HepG2 (cell line): Measurements from ENCODE around the gene QRICH2. TPM values are rescaled to one million over a fixed set of nuclear protein-coding genes. Genes with fewer than 3 reads are reported as not detected.

Experiments
- GATA4 ChIP-seq: sonication (generic); IDR thresholded peaks from 2 replicates; pipeline ENCODE4 v1.6.1; 2016; ENCODE audit warnings: antibody characterized with exemption, low read depth, borderline replicate concordance
- KAT2B ChIP-seq: fragments of 150-350 bp; IDR thresholded peaks from 2 replicates; pipeline ENCODE4 v1.6.1; 2014; ENCODE audit warnings: low read depth, low read length, borderline replicate concordance
- KDM4B ChIP-seq: sonication (generic); formaldehyde crosslinking; IDR thresholded peaks from 2 replicates; pipeline ENCODE4 v1.4.0; 2020; ENCODE audit warnings: missing genetic modification reagents
- KDM6A ChIP-seq: IDR thresholded peaks from 2 replicates; pipeline ENCODE4 v1.6.1; 2016; ENCODE audit warnings: low read depth
- PCBP2 ChIP-seq: fragments of 200-400 bp; formaldehyde crosslinking; optimal IDR thresholded peaks from 2 replicates; pipeline ENCODE3; 2018; ENCODE audit warnings: low read length, low read depth; ENCODE audit not compliant: poor library complexity, severe bottlenecking
- RARG ChIP-seq: sonication (generic); formaldehyde crosslinking; IDR thresholded peaks from 2 replicates; pipeline ENCODE4 v1.4.0; 2020; ENCODE audit warnings: low read depth, mild to moderate bottlenecking, missing genetic modification reagents
- REXO4 ChIP-seq: sonication (generic); formaldehyde crosslinking; IDR thresholded peaks from 2 replicates; pipeline ENCODE4 v1.8.0; 2022; ENCODE audit warnings: missing genetic modification reagents, mild to moderate bottlenecking, borderline replicate concordance
- SNRNP70 ChIP-seq: fragments of 200-400 bp; formaldehyde crosslinking; IDR thresholded peaks from 2 replicates; pipeline ENCODE4 v1.6.1; 2017; ENCODE audit warnings: mild to moderate bottlenecking, low read depth, low read length, moderate library complexity
- TRIM22 ChIP-seq: fragments of 450-650 bp; IDR thresholded peaks from 2 replicates; pipeline ENCODE4 v1.6.1; 2017
- ZBTB3 ChIP-seq: sonication (generic); formaldehyde crosslinking; IDR thresholded peaks from 2 replicates; pipeline ENCODE4 v1.4.0; 2020; ENCODE audit warnings: low read depth, mild to moderate bottlenecking, moderate library complexity, missing genetic modification reagents, borderline replicate concordance
- ZFP82 ChIP-seq: sonication (generic); formaldehyde crosslinking; IDR thresholded peaks from 2 replicates; pipeline ENCODE4 v1.5.1; 2020; ENCODE audit warnings: mild to moderate bottlenecking, missing genetic modification reagents, borderline replicate concordance
- ZNF256 ChIP-seq: sonication (generic); formaldehyde crosslinking; conservative IDR thresholded peaks from 2 replicates; pipeline ENCODE4 v1.4.0; 2020; ENCODE audit warnings: missing genetic modification reagents
- ZNF382 ChIP-seq: sonication (generic); formaldehyde crosslinking; IDR thresholded peaks from 2 replicates; pipeline ENCODE4 v1.5.0; 2020; ENCODE audit warnings: missing genetic modification reagents, mild to moderate bottlenecking, borderline replicate concordance
- ZNF496 ChIP-seq: sonication (generic); formaldehyde crosslinking; IDR thresholded peaks from 2 replicates; pipeline ENCODE4 v1.8.1; 2023; ENCODE audit warnings: mild to moderate bottlenecking, moderate library complexity, missing genetic modification reagents; ENCODE audit not compliant: insufficient replicate concordance
- ZNF614 ChIP-seq: IDR thresholded peaks from 2 replicates; pipeline ENCODE4 v1.6.1; 2018; ENCODE audit warnings: missing biosample characterization, missing genetic modification reagents, inconsistent platforms, borderline replicate concordance
- polyA plus RNA-seq, 8 experiments: library from polyadenylated mRNA; depleted of rRNA in 3 of 8; stranded (reverse) in 7 of 8; unstranded in 1 of 8; fragments of >200 nt; fragmentation: Illumina TruSeq in 4 of 8; extraction: Trizol in 4 of 8; gene quantifications; 2 replicates each; pipeline versions ENCODE4 v1.2.1 to v1.2.3, GENCODE V29; 2011 to 2016; ENCODE audit warnings: low read depth in 4 of 8, missing spikeins in 1 of 8, mixed read lengths in 1 of 8; ENCODE audit not compliant: insufficient read depth in 1 of 8
- total RNA-seq, 5 experiments: library from RNA; depleted of rRNA; stranded (reverse); fragments of >200 nt; fragmentation: Illumina TruSeq; extraction: Trizol; gene quantifications; 2 replicates each; pipeline ENCODE4 v1.2.3, GENCODE V29; 2016; ENCODE audit warnings: low read depth in 1 of 5
- TF ChIP-seq, protein P1 (sequence below): sonication (generic); formaldehyde crosslinking; IDR thresholded peaks from 2 replicates; pipeline ENCODE4 v1.4.0; 2020; ENCODE audit warnings: low read depth, missing genetic modification reagents
- TF ChIP-seq, protein P2 (sequence below): sonication (generic); IDR thresholded peaks from 2 replicates; pipeline ENCODE4 v1.6.1; 2016; ENCODE audit warnings: low read depth, borderline replicate concordance
- TF ChIP-seq, protein P3 (sequence below): sonication (generic); formaldehyde crosslinking; IDR thresholded peaks from 2 replicates; pipeline ENCODE4 v1.4.0; 2020; ENCODE audit warnings: missing genetic modification reagents, mild to moderate bottlenecking, borderline replicate concordance
- TF ChIP-seq, protein P4 (sequence below): sonication (generic); formaldehyde crosslinking; conservative IDR thresholded peaks from 2 replicates; pipeline ENCODE4 v1.8.0; 2022; ENCODE audit warnings: missing genetic modification reagents

The QRICH2 gene
- total and polyA plus RNA-seq, 2 of the 13 experiments (the other 11 are each of a cell fraction or from before 2014, with no cell fraction given) = 3.7 to 5.7 TPM

DNA sequence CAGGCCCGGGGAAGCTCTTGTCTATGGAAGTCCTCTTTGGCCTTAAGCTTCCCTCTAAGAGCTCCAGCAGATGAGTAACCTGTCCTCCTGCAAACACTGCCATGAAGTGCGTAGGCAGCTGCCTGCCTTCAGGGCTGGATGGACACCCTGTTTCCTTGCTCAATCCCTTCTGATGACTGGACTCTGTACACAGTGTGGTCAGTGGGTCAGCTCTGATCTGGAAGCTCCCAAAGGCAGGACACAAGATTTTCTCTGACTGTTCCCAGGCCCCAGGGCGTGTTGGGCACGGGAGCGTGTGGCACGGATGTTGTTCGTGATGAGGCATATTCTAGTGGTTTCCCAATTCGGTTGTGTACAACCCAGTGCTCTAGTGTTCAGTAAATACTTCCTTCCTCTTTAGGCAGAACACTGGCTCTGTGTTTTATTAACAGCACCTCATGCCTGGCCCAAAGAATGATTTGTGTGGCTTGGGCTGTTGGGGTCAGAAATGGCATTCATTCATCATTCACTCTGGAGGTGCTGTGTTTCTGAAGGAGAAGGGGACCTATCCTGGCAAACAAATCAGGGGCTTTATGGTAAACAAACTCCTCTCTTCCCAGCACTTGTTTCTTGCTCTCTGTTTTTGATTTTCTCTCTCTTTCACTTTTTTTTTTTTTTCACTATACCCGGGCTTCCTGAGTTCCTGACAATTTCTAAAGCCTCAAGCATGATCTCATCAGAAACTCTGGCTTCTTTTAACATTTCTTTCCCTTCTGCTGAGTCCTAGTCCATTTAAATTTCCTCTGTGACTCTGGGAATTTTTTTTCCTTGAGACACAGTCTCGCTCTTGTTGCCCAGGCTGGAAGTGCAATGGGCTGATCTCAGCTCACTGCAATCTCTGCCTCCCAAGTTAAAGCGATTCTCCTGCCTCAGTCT lies 55.8 kb downstream of the QRICH2 start (continued):
- no peak for TF ChIP-seq RARG (CRISPR knock-in tag)
- no peak for TF ChIP-seq ZFP82 (CRISPR knock-in tag)
- TF ChIP-seq, protein P1, sequence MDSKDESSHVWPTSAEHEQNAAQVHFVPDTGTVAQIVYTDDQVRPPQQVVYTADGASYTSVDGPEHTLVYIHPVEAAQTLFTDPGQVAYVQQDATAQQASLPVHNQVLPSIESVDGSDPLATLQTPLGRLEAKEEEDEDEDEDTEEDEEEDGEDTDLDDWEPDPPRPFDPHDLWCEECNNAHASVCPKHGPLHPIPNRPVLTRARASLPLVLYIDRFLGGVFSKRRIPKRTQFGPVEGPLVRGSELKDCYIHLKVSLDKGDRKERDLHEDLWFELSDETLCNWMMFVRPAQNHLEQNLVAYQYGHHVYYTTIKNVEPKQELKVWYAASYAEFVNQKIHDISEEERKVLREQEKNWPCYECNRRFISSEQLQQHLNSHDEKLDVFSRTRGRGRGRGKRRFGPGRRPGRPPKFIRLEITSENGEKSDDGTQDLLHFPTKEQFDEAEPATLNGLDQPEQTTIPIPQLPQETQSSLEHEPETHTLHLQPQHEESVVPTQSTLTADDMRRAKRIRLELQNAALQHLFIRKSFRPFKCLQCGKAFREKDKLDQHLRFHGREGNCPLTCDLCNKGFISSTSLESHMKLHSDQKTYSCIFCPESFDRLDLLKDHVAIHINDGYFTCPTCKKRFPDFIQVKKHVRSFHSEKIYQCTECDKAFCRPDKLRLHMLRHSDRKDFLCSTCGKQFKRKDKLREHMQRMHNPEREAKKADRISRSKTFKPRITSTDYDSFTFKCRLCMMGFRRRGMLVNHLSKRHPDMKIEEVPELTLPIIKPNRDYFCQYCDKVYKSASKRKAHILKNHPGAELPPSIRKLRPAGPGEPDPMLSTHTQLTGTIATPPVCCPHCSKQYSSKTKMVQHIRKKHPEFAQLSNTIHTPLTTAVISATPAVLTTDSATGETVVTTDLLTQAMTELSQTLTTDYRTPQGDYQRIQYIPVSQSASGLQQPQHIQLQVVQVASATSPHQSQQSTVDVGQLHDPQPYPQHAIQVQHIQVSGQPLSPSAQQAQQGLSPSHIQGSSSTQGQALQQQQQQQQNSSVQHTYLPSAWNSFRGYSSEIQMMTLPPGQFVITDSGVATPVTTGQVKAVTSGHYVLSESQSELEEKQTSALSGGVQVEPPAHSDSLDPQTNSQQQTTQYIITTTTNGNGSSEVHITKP (CRISPR knock-in tag) = no peak; the same call in none of the 2 replicates
- TF ChIP-seq ZBTB3 (CRISPR knock-in tag) = no peak; the same call in 1 of the 2 replicates
- no peak for TF ChIP-seq PCBP2
- peak; percentile 96; the same call in 1 of the 2 replicates for TF ChIP-seq ZNF614
- no peak for TF ChIP-seq TRIM22
- TF ChIP-seq KDM4B (CRISPR knock-in tag) = 0 out of 2 replicates have a peak, but pooled peaks have one; percentile 38
- TF ChIP-seq, protein P2, sequence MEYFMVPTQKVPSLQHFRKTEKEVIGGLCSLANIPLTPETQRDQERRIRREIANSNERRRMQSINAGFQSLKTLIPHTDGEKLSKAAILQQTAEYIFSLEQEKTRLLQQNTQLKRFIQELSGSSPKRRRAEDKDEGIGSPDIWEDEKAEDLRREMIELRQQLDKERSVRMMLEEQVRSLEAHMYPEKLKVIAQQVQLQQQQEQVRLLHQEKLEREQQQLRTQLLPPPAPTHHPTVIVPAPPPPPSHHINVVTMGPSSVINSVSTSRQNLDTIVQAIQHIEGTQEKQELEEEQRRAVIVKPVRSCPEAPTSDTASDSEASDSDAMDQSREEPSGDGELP = peak; percentile 71; the same call in 1 of the 2 replicates
- TF ChIP-seq GATA4 = no peak; the same call in 1 of the 2 replicates
- TF ChIP-seq KAT2B = no peak
- TF ChIP-seq, protein P3, sequence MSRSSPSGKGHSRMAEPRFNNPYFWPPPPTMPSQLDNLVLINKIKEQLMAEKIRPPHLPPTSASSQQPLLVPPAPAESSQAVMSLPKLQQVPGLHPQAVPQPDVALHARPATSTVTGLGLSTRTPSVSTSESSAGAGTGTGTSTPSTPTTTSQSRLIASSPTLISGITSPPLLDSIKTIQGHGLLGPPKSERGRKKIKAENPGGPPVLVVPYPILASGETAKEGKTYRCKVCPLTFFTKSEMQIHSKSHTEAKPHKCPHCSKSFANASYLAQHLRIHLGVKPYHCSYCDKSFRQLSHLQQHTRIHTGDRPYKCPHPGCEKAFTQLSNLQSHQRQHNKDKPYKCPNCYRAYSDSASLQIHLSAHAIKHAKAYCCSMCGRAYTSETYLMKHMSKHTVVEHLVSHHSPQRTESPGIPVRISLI (CRISPR knock-in tag) = peak; percentile 60; the same call in 1 of the 2 replicates
- TF ChIP-seq ZNF256 (CRISPR knock-in tag) = no peak
- no peak for TF ChIP-seq REXO4 (CRISPR knock-in tag)
- no peak for TF ChIP-seq ZNF496 (CRISPR knock-in tag)
- no peak for TF ChIP-seq SNRNP70
- TF ChIP-seq, protein P4, sequence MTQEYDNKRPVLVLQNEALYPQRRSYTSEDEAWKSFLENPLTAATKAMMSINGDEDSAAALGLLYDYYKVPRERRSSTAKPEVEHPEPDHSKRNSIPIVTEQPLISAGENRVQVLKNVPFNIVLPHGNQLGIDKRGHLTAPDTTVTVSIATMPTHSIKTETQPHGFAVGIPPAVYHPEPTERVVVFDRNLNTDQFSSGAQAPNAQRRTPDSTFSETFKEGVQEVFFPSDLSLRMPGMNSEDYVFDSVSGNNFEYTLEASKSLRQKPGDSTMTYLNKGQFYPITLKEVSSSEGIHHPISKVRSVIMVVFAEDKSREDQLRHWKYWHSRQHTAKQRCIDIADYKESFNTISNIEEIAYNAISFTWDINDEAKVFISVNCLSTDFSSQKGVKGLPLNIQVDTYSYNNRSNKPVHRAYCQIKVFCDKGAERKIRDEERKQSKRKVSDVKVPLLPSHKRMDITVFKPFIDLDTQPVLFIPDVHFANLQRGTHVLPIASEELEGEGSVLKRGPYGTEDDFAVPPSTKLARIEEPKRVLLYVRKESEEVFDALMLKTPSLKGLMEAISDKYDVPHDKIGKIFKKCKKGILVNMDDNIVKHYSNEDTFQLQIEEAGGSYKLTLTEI (CRISPR knock-in tag) = no peak
- TF ChIP-seq ZNF382 (CRISPR knock-in tag) = no peak
- peak; percentile 63 for TF ChIP-seq KDM6A
